ENCODE results near the gene NUP205. TPM values are rescaled to one million over a fixed set of nuclear protein-coding genes. Genes with fewer than 3 reads are reported as not detected.
"Not testable (repeated sequence)": the region's sequence is repeated elsewhere in the genome, so short reads cannot be mapped to it uniquely, and the experiment has no call there.

The NUP205 gene
- total and polyA plus RNA-seq, 2 donors (not counting 1 experiment from before 2014, with no cell fraction given) = 31.4 to 70.3 TPM

- TF ChIP-seq CTCF (IDR thresholded peaks at IDR 0.05) = no peak
- TF ChIP-seq EZH2 (IDR thresholded peaks at IDR 0.05; ENCODE audit: borderline replicate concordance, insufficient read depth, low read depth, low read length, poor library complexity, severe bottlenecking) = no peak
- Mint-ChIP-seq H3K4me3 (no peak overlapping the region), H3K4me1 (peaks cover 47% of the 10 kb centered on the region), H3K9me3 (ENCODE audit: insufficient read depth) (no peaks in the 10 kb centered on the region), H3K27me3 (no peaks in the 10 kb centered on the region), H3K27ac (no peak overlapping the region)
- intact Hi-C loops (cut with micrococcal nuclease) = no loop called here
- Histone ChIP-seq H3K4me2 (replicated peaks; ENCODE audit: low read depth, low read length, poor library complexity, severe bottlenecking) (no peak overlapping the region), H3K4me1 (ENCODE audit: control insufficient read depth in 2 of 2, insufficient read depth in 2 of 2, low read length in 2 of 2) (peaks cover 15 to 32% of the 10 kb centered on the region in 2 donors), H3K36me3 (replicated peaks in 1 of 2; ENCODE audit: control extremely low read depth in 1 of 2, control insufficient read depth in 1 of 2, extremely low read depth in 1 of 2, insufficient read depth in 2 of 2, low read length in 1 of 2) (peaks cover 3 to 6% of the 10 kb centered on the region in 2 experiments), H4K20me1 (ENCODE audit: control insufficient read depth, insufficient read depth, low read length, poor library complexity, severe bottlenecking) (peaks cover 29% of the 10 kb centered on the region), H3K9me3 (ENCODE audit: control extremely low read depth in 1 of 3, control insufficient read depth in 2 of 3, insufficient read depth in 1 of 3, low read length in 2 of 3) (no peaks in the 10 kb centered on the region), H3K27me3 (replicated peaks in 1 of 4; ENCODE audit: control extremely low read depth in 1 of 4, control insufficient read depth in 3 of 4, insufficient read depth in 4 of 4, low read length in 3 of 4) (no peaks in the 10 kb centered on the region), H3K9ac (ENCODE audit: low read length) (no peak overlapping the region), H2AFZ (ENCODE audit: insufficient read depth, low read depth, low read length, poor library complexity, severe bottlenecking) (no peak overlapping the region), H3K4me3 (ENCODE audit: control extremely low read depth in 1 of 5, extremely low read depth in 1 of 5, insufficient read depth in 1 of 5, low read depth in 2 of 5, low read length in 4 of 5) (no peak overlapping the region), H3K79me2 (ENCODE audit: control insufficient read depth, insufficient read depth, low read length) (peaks cover 74% of the 10 kb centered on the region), H3K27ac (ENCODE audit: low read length in 2 of 2) (no peak overlapping the region)
- POLR2A ChIA-PET = no interaction called here
- DNase-seq (no peak), ATAC-seq (ENCODE audit: low read depth) (no peak)
- CTCF ChIA-PET = interaction anchor here (1.4 kb wide), 1 partner anchor 12 kb away, joined by 3 read pairs; no protein-coding TSS in a partner anchor
- WGBS (ENCODE audit: insufficient coverage) = 96% methylated on average over 6 of the region's 11 CpGs
Measured at GRCh38 chr7:135666156-135666555, 108.4 kb downstream of the NUP205 start.

DNA sequence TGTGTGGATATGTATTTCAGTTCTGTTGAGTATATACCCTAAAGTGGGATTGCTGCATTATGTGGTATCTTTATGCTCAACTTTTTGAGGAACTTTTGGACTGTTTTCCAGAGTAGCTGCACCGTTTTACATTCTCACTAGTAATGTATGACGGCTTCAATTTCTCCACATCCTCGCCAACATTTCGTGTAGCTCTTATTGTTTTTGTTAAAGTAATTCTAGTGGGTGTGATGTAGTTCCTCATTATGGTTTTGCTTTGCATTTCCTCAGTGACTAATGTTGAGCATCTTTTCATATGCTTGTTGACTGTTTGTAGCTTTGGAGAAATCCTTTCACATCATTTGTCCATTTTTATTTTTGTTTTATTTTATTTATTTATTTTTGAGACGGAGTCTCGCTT is 109.1 kb downstream of the NUP205 start:
- Histone ChIP-seq H3K4me3 (ENCODE audit: control extremely low read depth in 1 of 5, extremely low read depth in 1 of 5, insufficient read depth in 1 of 5, low read depth in 2 of 5, low read length in 4 of 5) (no peak overlapping the region), H3K27me3 (replicated peaks in 1 of 4; ENCODE audit: control extremely low read depth in 1 of 4, control insufficient read depth in 3 of 4, insufficient read depth in 4 of 4, low read length in 3 of 4) (no peaks in the 10 kb centered on the region), H2AFZ (ENCODE audit: insufficient read depth, low read depth, low read length, poor library complexity, severe bottlenecking) (no peak overlapping the region), H3K4me1 (ENCODE audit: control insufficient read depth in 2 of 2, insufficient read depth in 2 of 2, low read length in 2 of 2) (peaks cover 13 to 28% of the 10 kb centered on the region in 2 donors), H3K36me3 (replicated peaks in 1 of 2; ENCODE audit: control extremely low read depth in 1 of 2, control insufficient read depth in 1 of 2, extremely low read depth in 1 of 2, insufficient read depth in 2 of 2, low read length in 1 of 2) (peaks cover 3 to 6% of the 10 kb centered on the region in 2 experiments), H3K4me2 (replicated peaks; ENCODE audit: low read depth, low read length, poor library complexity, severe bottlenecking) (peak overlapping the region; percentile 21), H3K9ac (ENCODE audit: low read length) (no peak overlapping the region), H3K27ac (ENCODE audit: low read length in 2 of 2) (peak overlapping the region in 1 of 2 donors; percentile 27), H4K20me1 (ENCODE audit: control insufficient read depth, insufficient read depth, low read length, poor library complexity, severe bottlenecking) (peaks cover 29% of the 10 kb centered on the region), H3K79me2 (ENCODE audit: control insufficient read depth, insufficient read depth, low read length) (peaks cover 74% of the 10 kb centered on the region), H3K9me3 (ENCODE audit: control extremely low read depth in 1 of 3, control insufficient read depth in 2 of 3, insufficient read depth in 1 of 3, low read length in 2 of 3) (no peaks in the 10 kb centered on the region)
- ChIA-PET CTCF (interaction anchor here (1.4 kb wide), 1 partner anchor 11 kb away, joined by 3 read pairs; no protein-coding TSS in a partner anchor), POLR2A (no interaction called here)
- H3K27me3 Mint-ChIP-seq = no peaks in the 10 kb centered on the region
- TF ChIP-seq CTCF (IDR thresholded peaks at IDR 0.05) = no peak
- WGBS (ENCODE audit: insufficient coverage) = 100% methylated on average over 1 of the region's 6 CpGs
- no peak overlapping the region for H3K27ac Mint-ChIP-seq
- DNase-seq (no peak), ATAC-seq (ENCODE audit: low read depth) (no peak)
- intact Hi-C loops (cut with micrococcal nuclease) = no loop called here
- no peak overlapping the region for H3K4me3 Mint-ChIP-seq
- peaks cover 46% of the 10 kb centered on the region for H3K4me1 Mint-ChIP-seq
- H3K9me3 Mint-ChIP-seq (ENCODE audit: insufficient read depth) = no peaks in the 10 kb centered on the region

GRCh38 chr7:135667626-135668025 is 109.9 kb downstream of the NUP205 start:
- H3K4me1 Mint-ChIP-seq = peaks cover 43% of the 10 kb centered on the region
- H3K4me3 Mint-ChIP-seq; intact Hi-C loops (cut with micrococcal nuclease); DNase-seq; H3K27ac ChIP-seq (ENCODE audit: low read length in 2 of 2); POLR2A ChIA-PET; H3K27me3 Mint-ChIP-seq; ATAC-seq (ENCODE audit: low read depth); H3K9ac ChIP-seq (ENCODE audit: low read length); H2AFZ ChIP-seq (ENCODE audit: insufficient read depth, low read depth, low read length, poor library complexity, severe bottlenecking); H3K9me3 ChIP-seq (ENCODE audit: control extremely low read depth in 1 of 3, control insufficient read depth in 2 of 3, insufficient read depth in 1 of 3, low read length in 2 of 3); H3K27ac Mint-ChIP-seq; H3K36me3 ChIP-seq (replicated peaks in 1 of 2; ENCODE audit: control extremely low read depth in 1 of 2, control insufficient read depth in 1 of 2, extremely low read depth in 1 of 2, insufficient read depth in 2 of 2, low read length in 1 of 2); H3K27me3 ChIP-seq (replicated peaks in 1 of 4; ENCODE audit: control extremely low read depth in 1 of 4, control insufficient read depth in 3 of 4, insufficient read depth in 4 of 4, low read length in 3 of 4); H3K4me3 ChIP-seq (ENCODE audit: control extremely low read depth in 1 of 5, extremely low read depth in 1 of 5, insufficient read depth in 1 of 5, low read depth in 2 of 5, low read length in 4 of 5); H3K9me3 Mint-ChIP-seq (ENCODE audit: insufficient read depth); H3K4me2 ChIP-seq (replicated peaks; ENCODE audit: low read depth, low read length, poor library complexity, severe bottlenecking): not testable (repeated sequence)
- Histone ChIP-seq H3K79me2 (ENCODE audit: control insufficient read depth, insufficient read depth, low read length) (peaks cover 76% of the 10 kb centered on the region), H3K4me1 (ENCODE audit: control insufficient read depth in 2 of 2, insufficient read depth in 2 of 2, low read length in 2 of 2) (peaks cover 11 to 25% of the 10 kb centered on the region in 2 donors), H4K20me1 (ENCODE audit: control insufficient read depth, insufficient read depth, low read length, poor library complexity, severe bottlenecking) (peaks cover 33% of the 10 kb centered on the region)
- WGBS (ENCODE audit: insufficient coverage) = no CpG with 5 or more reads among the region's 1 CpG
- CTCF ChIA-PET = interaction anchor here (0.7 kb wide), 2 partner anchors 31 to 106 kb away, joined by 3 read pairs; no protein-coding TSS in a partner anchor
